Peyer's patch (tissue), 4 donors: ENCODE results near the gene SERPINA3. TPM values are rescaled to one million over a fixed set of nuclear protein-coding genes. Genes with fewer than 3 reads are reported as not detected.

ENCODE experiments used
- DNase-seq, 3 donors: peaks; one replicate each; pipeline ENCODE4 v3.0.0-alpha.2; 2017 to 2019
- H3K27ac ChIP-seq, 4 donors: fragments of 200-600 bp; sonication (generic); one replicate each; pipeline ENCODE4 v1.5.1; 2016 to 2019
- H3K27me3 ChIP-seq, 2 donors: fragments of 200-600 bp; sonication (generic); one replicate each; pipeline ENCODE4 v1.5.1; 2019
- H3K36me3 ChIP-seq, 3 donors: fragments of 200-600 bp; sonication (generic); one replicate each; pipeline ENCODE4 v1.5.1; 2016 to 2019
- H3K4me1 ChIP-seq, 4 donors: fragments of 200-600 bp; sonication (generic); one replicate each; pipeline ENCODE4 v1.5.1; 2016 to 2019
- H3K4me3 ChIP-seq, 4 donors: fragments of 200-600 bp; sonication (generic); 1 replicate in 3 of 4; 2 replicates in 1 of 4; pipeline ENCODE4 v1.5.1; 2016 to 2019; ENCODE audit warnings: mild to moderate bottlenecking in 1 of 4
- H3K9me3 ChIP-seq, 4 donors: fragments of 200-600 bp; sonication (generic); one replicate each; pipeline ENCODE4 v1.5.1; 2016 to 2019; ENCODE audit warnings: mild to moderate bottlenecking in 1 of 4
- POLR2A ChIP-seq, 2 donors: fragments of 450-650 bp; IDR thresholded peaks; one replicate each; pipeline ENCODE4 v1.5.1; 2017; ENCODE audit warnings: antibody characterized with exemption in 2 of 2, mild to moderate bottlenecking in 2 of 2, moderate library complexity in 2 of 2
- total RNA-seq, 4 donors: library from RNA; depleted of rRNA; stranded (reverse); fragments of >200 nt; gene quantifications; one replicate each; pipeline ENCODE4 v1.1.0, GENCODE V29; 2016
- TF ChIP-seq, protein P1 (sequence below), 6 experiments: fragments of 450-650 bp in 4 of 6; fragments of 200-600 bp in 2 of 6; sonication (generic) in 1 of 6; IDR thresholded peaks; one replicate each; pipeline ENCODE4 v1.5.1; 2017 to 2019; ENCODE audit warnings: antibody characterized with exemption in 6 of 6, mild to moderate bottlenecking in 3 of 6, moderate library complexity in 1 of 6

SERPINA3 gene
- total RNA-seq, 4 donors from 2014 or later: 25.9 to 61.8 (median 34.5) TPM

DNA sequence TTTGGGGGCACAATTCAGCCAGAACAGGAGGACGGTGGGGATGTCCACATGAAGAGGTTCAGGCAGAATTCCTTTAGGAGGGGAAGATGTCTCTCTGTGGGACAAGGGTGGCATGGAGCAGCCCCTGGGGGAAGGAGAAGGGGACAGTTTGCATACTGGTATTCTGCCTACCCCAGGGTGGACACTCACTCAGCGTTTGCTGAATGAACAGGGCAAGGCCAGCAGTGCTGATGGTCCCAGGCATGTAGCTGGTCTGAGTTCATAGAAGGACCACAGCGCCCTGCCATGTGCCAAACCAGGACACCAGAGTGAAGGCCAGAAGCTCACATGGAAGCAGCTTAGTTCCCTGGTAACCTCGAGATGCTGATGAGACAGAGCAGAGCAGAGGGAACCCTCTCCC is 25.6 kb upstream of the SERPINA3 start:
- H3K4me3 ChIP-seq: no peak overlapping the region
- H3K9me3 ChIP-seq: no peaks in the 10 kb centered on the region
- H3K36me3 ChIP-seq: no peaks in the 10 kb centered on the region
- no peak for TF ChIP-seq POLR2A (IDR thresholded peaks at IDR 0.05)
- TF ChIP-seq, protein P1, sequence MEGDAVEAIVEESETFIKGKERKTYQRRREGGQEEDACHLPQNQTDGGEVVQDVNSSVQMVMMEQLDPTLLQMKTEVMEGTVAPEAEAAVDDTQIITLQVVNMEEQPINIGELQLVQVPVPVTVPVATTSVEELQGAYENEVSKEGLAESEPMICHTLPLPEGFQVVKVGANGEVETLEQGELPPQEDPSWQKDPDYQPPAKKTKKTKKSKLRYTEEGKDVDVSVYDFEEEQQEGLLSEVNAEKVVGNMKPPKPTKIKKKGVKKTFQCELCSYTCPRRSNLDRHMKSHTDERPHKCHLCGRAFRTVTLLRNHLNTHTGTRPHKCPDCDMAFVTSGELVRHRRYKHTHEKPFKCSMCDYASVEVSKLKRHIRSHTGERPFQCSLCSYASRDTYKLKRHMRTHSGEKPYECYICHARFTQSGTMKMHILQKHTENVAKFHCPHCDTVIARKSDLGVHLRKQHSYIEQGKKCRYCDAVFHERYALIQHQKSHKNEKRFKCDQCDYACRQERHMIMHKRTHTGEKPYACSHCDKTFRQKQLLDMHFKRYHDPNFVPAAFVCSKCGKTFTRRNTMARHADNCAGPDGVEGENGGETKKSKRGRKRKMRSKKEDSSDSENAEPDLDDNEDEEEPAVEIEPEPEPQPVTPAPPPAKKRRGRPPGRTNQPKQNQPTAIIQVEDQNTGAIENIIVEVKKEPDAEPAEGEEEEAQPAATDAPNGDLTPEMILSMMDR (IDR thresholded peaks at IDR 0.05): no peak
- no peak overlapping the region for H3K27ac ChIP-seq
- DNase-seq: no peak
- no peaks in the 10 kb centered on the region for H3K4me1 ChIP-seq
- no peaks in the 10 kb centered on the region for H3K27me3 ChIP-seq

DNA sequence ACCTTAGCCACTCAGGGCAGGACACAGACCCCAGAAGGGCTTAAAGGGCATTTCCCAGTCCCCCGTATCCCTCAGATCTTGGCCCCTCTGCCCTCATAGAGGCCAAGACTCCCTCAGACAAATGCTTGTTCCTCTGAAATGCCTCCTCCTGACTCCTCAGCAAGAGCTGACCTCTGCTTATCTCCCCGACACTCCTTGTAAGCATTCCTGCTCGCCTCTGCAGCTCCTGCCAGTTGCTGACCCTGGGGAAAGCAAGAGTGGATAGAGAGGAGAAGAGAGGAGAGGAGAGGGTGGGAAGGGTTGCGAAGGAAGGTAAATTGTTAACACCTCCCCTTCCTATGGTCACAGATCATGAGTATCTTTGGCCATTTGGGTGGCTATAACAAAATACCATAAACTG is 23.9 kb upstream of the SERPINA3 start:
- H3K9me3 ChIP-seq: no peaks in the 10 kb centered on the region
- H3K4me1 ChIP-seq: no peaks in the 10 kb centered on the region
- peak in 1 of 3 donors; percentile 19 for DNase-seq
- H3K36me3 ChIP-seq: no peaks in the 10 kb centered on the region
- H3K4me3 ChIP-seq: no peak overlapping the region
- H3K27ac ChIP-seq: no peak overlapping the region
- H3K27me3 ChIP-seq: no peaks in the 10 kb centered on the region
- TF ChIP-seq POLR2A (IDR thresholded peaks at IDR 0.05): no peak

- no peaks in the 10 kb centered on the region for H3K36me3 ChIP-seq
- no peak for DNase-seq
- H3K27me3 ChIP-seq: no peaks in the 10 kb centered on the region
- TF ChIP-seq, protein P1 (IDR thresholded peaks at IDR 0.05): no peak
- no peak for TF ChIP-seq POLR2A (IDR thresholded peaks at IDR 0.05)
- no peaks in the 10 kb centered on the region for H3K4me1 ChIP-seq
- H3K4me3 ChIP-seq: no peak overlapping the region
- H3K9me3 ChIP-seq: no peaks in the 10 kb centered on the region
- H3K27ac ChIP-seq: no peak overlapping the region
Measured at GRCh38 chr14:94591073-94591472, 21.1 kb upstream of the SERPINA3 start.

- no peaks in the 10 kb centered on the region for H3K36me3 ChIP-seq
- no peak for TF ChIP-seq POLR2A (IDR thresholded peaks at IDR 0.05)
- TF ChIP-seq, protein P1 (IDR thresholded peaks at IDR 0.05): no peak
- no peak for DNase-seq
- H3K4me3 ChIP-seq: no peak overlapping the region
- H3K27ac ChIP-seq: no peak overlapping the region
- no peaks in the 10 kb centered on the region for H3K27me3 ChIP-seq
- no peaks in the 10 kb centered on the region for H3K4me1 ChIP-seq
- no peaks in the 10 kb centered on the region for H3K9me3 ChIP-seq
Measured at GRCh38 chr14:94591871-94592270, 20.3 kb upstream of the SERPINA3 start.

GRCh38 chr14:94592457-94592856 is 19.7 kb upstream of the SERPINA3 start:
- H3K4me3 ChIP-seq: no peak overlapping the region
- no peaks in the 10 kb centered on the region for H3K4me1 ChIP-seq
- H3K27me3 ChIP-seq: no peaks in the 10 kb centered on the region
- no peaks in the 10 kb centered on the region for H3K9me3 ChIP-seq
- no peak for DNase-seq
- no peak overlapping the region for H3K27ac ChIP-seq
- H3K36me3 ChIP-seq: no peaks in the 10 kb centered on the region
- TF ChIP-seq, protein P1 (IDR thresholded peaks at IDR 0.05): no peak
- TF ChIP-seq POLR2A (IDR thresholded peaks at IDR 0.05): no peak

- no peaks in the 10 kb centered on the region for H3K27me3 ChIP-seq
- DNase-seq: no peak
- no peak overlapping the region for H3K4me3 ChIP-seq
- H3K36me3 ChIP-seq: no peaks in the 10 kb centered on the region
- peaks cover 0 to 3% (median under 1%) of the 10 kb centered on the region in 4 donors for H3K4me1 ChIP-seq
- TF ChIP-seq, protein P1 (IDR thresholded peaks at IDR 0.05): no peak
- TF ChIP-seq POLR2A (IDR thresholded peaks at IDR 0.05): no peak
- H3K9me3 ChIP-seq: no peaks in the 10 kb centered on the region
- no peak overlapping the region for H3K27ac ChIP-seq
Measured at GRCh38 chr14:94593376-94593748, 18.8 kb upstream of the SERPINA3 start.
